ENCODE data around the gene STAB1.
A peak's percentile ranks its signal among the peaks of the same experiment; 100 is the strongest.

Gene STAB1

GRCh38 chr3:52484680-52485461 is 10.3 kb upstream of the STAB1 start:
- no peak for DNase-seq

- DNase-seq = no peak
These were observed 7.9 kb upstream of the STAB1 start for GRCh38 chr3:52487050-52487787.

- no peak for DNase-seq
These were observed 7.1 kb upstream of the STAB1 start for GRCh38 chr3:52487788-52488691.

- DNase-seq = no peak
These were observed 6.4 kb upstream of the STAB1 start for GRCh38 chr3:52488746-52489145.

GRCh38 chr3:52489453-52489852 is 5.7 kb upstream of the STAB1 start:
- DNase-seq = no peak

- DNase-seq = no peak
These were observed 4.9 kb upstream of the STAB1 start for GRCh38 chr3:52490035-52490938.

- DNase-seq = no peak
These were observed 4.1 kb upstream of the STAB1 start for GRCh38 chr3:52490939-52491526.

GRCh38 chr3:52492059-52492458 is 3.1 kb upstream of the STAB1 start:
- no peak for DNase-seq

GRCh38 chr3:52493232-52494017 is 1.7 kb upstream of the STAB1 start:
- no peak for DNase-seq

- no peak for DNase-seq
These were observed 693 bp upstream of the STAB1 start for GRCh38 chr3:52494445-52494844.

GRCh38 chr3:52495777-52496602 is 852 bp downstream of the STAB1 start:
- DNase-seq = peak in 1 of 2 donors; percentile 28

- peak; percentile 29 to 60 for DNase-seq
These were observed 3.3 kb downstream of the STAB1 start for GRCh38 chr3:52498137-52499054.

- no peak for DNase-seq
These were observed 5.9 kb downstream of the STAB1 start for GRCh38 chr3:52501046-52501445.

- no peak for DNase-seq
These were observed 6.9 kb downstream of the STAB1 start for GRCh38 chr3:52502001-52502400.

- no peak for DNase-seq
These were observed 7.7 kb downstream of the STAB1 start for GRCh38 chr3:52502808-52503350.

- DNase-seq = no peak
These were observed 8.8 kb downstream of the STAB1 start for GRCh38 chr3:52503788-52504424.

- no peak for DNase-seq
These were observed 9.8 kb downstream of the STAB1 start for GRCh38 chr3:52504977-52505376.

Measured in CD4-positive, alpha-beta T cell treated with Interferon alpha-2 for 1 hour (primary cell).